DLD1 (cell line): ENCODE data around the gene KCNK6.

Source experiments
- in situ Hi-C: cut with HindIII; loops from 2 replicates; pipeline ENCODE4 v1.10.0; 2017; ENCODE audit warnings: low sequenced_read_pairs

Gene KCNK6

GRCh38 chr19:38319421-38320258, at the start of gene KCNK6:
TSS of gene KCNK6 (plus strand) at chr19:38319845. CDS start at chr19:38319951, 106 bp downstream.
- in situ Hi-C loops = no loop called here

GRCh38 chr19:38270587-38271167, 49.0 kb upstream of the KCNK6 start:
- in situ Hi-C loops = no loop called here

- in situ Hi-C loops = no loop called here
Measured at GRCh38 chr19:38273499-38273898, 46.1 kb upstream of the KCNK6 start.

- in situ Hi-C loops = no loop called here
Measured at GRCh38 chr19:38274739-38275138, 44.9 kb upstream of the KCNK6 start.

GRCh38 chr19:38276942-38277517, 42.6 kb upstream of the KCNK6 start:
- in situ Hi-C loops = no loop called here

GRCh38 chr19:38277549-38277948, 42.1 kb upstream of the KCNK6 start:
- in situ Hi-C loops = no loop called here

GRCh38 chr19:38277969-38278680, 41.5 kb upstream of the KCNK6 start:
- in situ Hi-C loops = no loop called here

GRCh38 chr19:38278751-38279150, 40.9 kb upstream of the KCNK6 start:
- in situ Hi-C loops = no loop called here

- in situ Hi-C loops = no loop called here
Measured at GRCh38 chr19:38280030-38280921, 39.4 kb upstream of the KCNK6 start.

- in situ Hi-C loops = no loop called here
Measured at GRCh38 chr19:38281811-38282566, 37.7 kb upstream of the KCNK6 start.

- in situ Hi-C loops = no loop called here
Measured at GRCh38 chr19:38283271-38283670, 36.4 kb upstream of the KCNK6 start.

GRCh38 chr19:38284422-38284821, 35.2 kb upstream of the KCNK6 start:
- in situ Hi-C loops = no loop called here

GRCh38 chr19:38285567-38285966, 34.1 kb upstream of the KCNK6 start:
- in situ Hi-C loops = no loop called here

- in situ Hi-C loops = no loop called here
Measured at GRCh38 chr19:38287604-38288003, 32.0 kb upstream of the KCNK6 start.

GRCh38 chr19:38288123-38288855, 31.4 kb upstream of the KCNK6 start:
- in situ Hi-C loops = no loop called here

GRCh38 chr19:38289955-38290354, 29.7 kb upstream of the KCNK6 start:
- in situ Hi-C loops = no loop called here

- in situ Hi-C loops = no loop called here
Measured at GRCh38 chr19:38290631-38291147, 29.0 kb upstream of the KCNK6 start.

GRCh38 chr19:38291855-38292254, 27.8 kb upstream of the KCNK6 start:
- in situ Hi-C loops = no loop called here

GRCh38 chr19:38293281-38293680, 26.4 kb upstream of the KCNK6 start:
- in situ Hi-C loops = no loop called here
